8988T (cell line): ENCODE results near the gene ATG2A.
A peak's percentile ranks its signal among the peaks of the same experiment; 100 is the strongest.

Experiments used
- DNase-seq: peaks from one replicate; pipeline ENCODE4 v3.0.0; 2011

ATG2A gene

GRCh38 chr11:64900774-64901173 lies 16.2 kb downstream of the ATG2A start:
- DNase-seq, result no peak

- peak; percentile 48 for DNase-seq
Observed at GRCh38 chr11:64900263-64900678, 16.7 kb downstream of the ATG2A start.

GRCh38 chr11:64898541-64898940 lies 18.5 kb downstream of the ATG2A start:
- no peak for DNase-seq

GRCh38 chr11:64898076-64898445 lies 18.9 kb downstream of the ATG2A start:
- DNase-seq, result no peak

GRCh38 chr11:64897381-64898075 lies 19.5 kb downstream of the ATG2A start:
- DNase-seq, result no peak

GRCh38 chr11:64896448-64897022 lies 20.5 kb downstream of the ATG2A start:
- no peak for DNase-seq

GRCh38 chr11:64894812-64895452 lies 22.1 kb downstream of the ATG2A start:
- DNase-seq, result no peak

- DNase-seq, result peak; percentile 93
Observed at GRCh38 chr11:64894070-64894811, 22.8 kb downstream of the ATG2A start.

GRCh38 chr11:64893194-64894069 lies 23.6 kb downstream of the ATG2A start:
- DNase-seq, result no peak

GRCh38 chr11:64892838-64893193 lies 24.2 kb downstream of the ATG2A start:
- no peak for DNase-seq

GRCh38 chr11:64892411-64892831 lies 24.6 kb downstream of the ATG2A start:
- DNase-seq, result no peak

GRCh38 chr11:64891880-64892279 lies 25.1 kb downstream of the ATG2A start:
- no peak for DNase-seq

GRCh38 chr11:64891215-64891848 lies 25.7 kb downstream of the ATG2A start:
- DNase-seq, result no peak

- DNase-seq, result no peak
Observed at GRCh38 chr11:64890522-64890939, 26.5 kb downstream of the ATG2A start.

- peak; percentile 40 for DNase-seq
Observed at GRCh38 chr11:64888729-64889511, 28.1 kb downstream of the ATG2A start.

- no peak for DNase-seq
Observed at GRCh38 chr11:64888406-64888728, 28.6 kb downstream of the ATG2A start.

GRCh38 chr11:64887757-64888405 lies 29.1 kb downstream of the ATG2A start:
- DNase-seq, result peak; percentile 97

GRCh38 chr11:64887234-64887756 lies 29.7 kb downstream of the ATG2A start:
- no peak for DNase-seq

- no peak for DNase-seq
Observed at GRCh38 chr11:64885367-64886286, 31.4 kb downstream of the ATG2A start.

- DNase-seq, result no peak
Observed at GRCh38 chr11:64884019-64884418, 33.0 kb downstream of the ATG2A start.
